ENCODE results near the gene LMNTD2.

- TF ChIP-seq MLX (CRISPR knock-in tag; IDR thresholded peaks at IDR 0.05) (no peak), TEAD2 (CRISPR knock-in tag; IDR thresholded peaks at IDR 0.05) (no peak), EED (CRISPR knock-in tag; IDR thresholded peaks at IDR 0.05) (no peak), CTCF (CRISPR knock-in tag; IDR thresholded peaks at IDR 0.05) (no peak), ZNF790 (CRISPR knock-in tag; IDR thresholded peaks at IDR 0.05; ENCODE audit: borderline replicate concordance) (no peak), ZNF652 (CRISPR knock-in tag; IDR thresholded peaks at IDR 0.05; ENCODE audit: borderline replicate concordance, low read depth) (no peak)
These were observed 29.3 kb downstream of the LMNTD2 start for GRCh38 chr11:530960-531831.

All from HepG2 (cell line).